Ascending aorta (tissue), 2 donors: ENCODE data around the gene CRKL. TPM values are rescaled to one million over a fixed set of nuclear protein-coding genes. Genes with fewer than 3 reads are reported as not detected.
"Not testable (repeated sequence)": the region's sequence is repeated elsewhere in the genome, so short reads cannot be mapped to it uniquely, and the experiment has no call there.

ENCODE experiments used
- DNase-seq, 2 donors: peaks; one replicate each; pipeline ENCODE4 v3.0.0-alpha.2; 2019; ENCODE audit warnings: low spot score in 2 of 2
- H3K27ac ChIP-seq, 2 donors: fragments of 200-600 bp; sonication (generic); one replicate each; pipeline ENCODE4 v1.5.1; 2016 to 2017; ENCODE audit warnings: mild to moderate bottlenecking in 1 of 2
- H3K27me3 ChIP-seq: fragments of 200-600 bp; sonication (generic); one replicate; pipeline ENCODE4 v1.5.1; 2017
- H3K36me3 ChIP-seq, 2 donors: fragments of 200-600 bp; sonication (generic); one replicate each; pipeline ENCODE4 v1.5.1; 2016
- H3K4me1 ChIP-seq, 2 donors: fragments of 200-600 bp; sonication (generic); one replicate each; pipeline ENCODE4 v1.5.1; 2016 to 2017; ENCODE audit warnings: mild to moderate bottlenecking in 1 of 2
- H3K4me3 ChIP-seq, 2 donors: fragments of 200-600 bp; sonication (generic); one replicate each; pipeline ENCODE4 v1.5.1; 2016 to 2017; ENCODE audit warnings: mild to moderate bottlenecking in 1 of 2
- H3K9me3 ChIP-seq, 2 donors: fragments of 200-600 bp; sonication (generic); one replicate each; pipeline ENCODE4 v1.5.1; 2016
- intact Hi-C: fragments of 100-400 bp; cut with DNase I; formaldehyde crosslinking; loops from one replicate; pipeline ENCODE4 v1.15.1; 2023
- total RNA-seq: library from RNA; depleted of rRNA; stranded (reverse); fragments of >200 nt; gene quantifications from one replicate; pipeline ENCODE4 v1.1.0, GENCODE V29; 2016
- TF ChIP-seq, protein P1 (sequence below), 3 experiments: fragments of 200-600 bp in 2 of 3; fragments of 450-650 bp in 1 of 3; sonication (generic) in 2 of 3; IDR thresholded peaks; one replicate each; pipeline ENCODE4 v1.5.1; 2016 to 2019; ENCODE audit warnings: antibody characterized with exemption in 3 of 3, mild to moderate bottlenecking in 1 of 3, moderate library complexity in 1 of 3

Gene CRKL
- total RNA-seq, 1 donor from 2014 or later: 21.2 TPM

DNA sequence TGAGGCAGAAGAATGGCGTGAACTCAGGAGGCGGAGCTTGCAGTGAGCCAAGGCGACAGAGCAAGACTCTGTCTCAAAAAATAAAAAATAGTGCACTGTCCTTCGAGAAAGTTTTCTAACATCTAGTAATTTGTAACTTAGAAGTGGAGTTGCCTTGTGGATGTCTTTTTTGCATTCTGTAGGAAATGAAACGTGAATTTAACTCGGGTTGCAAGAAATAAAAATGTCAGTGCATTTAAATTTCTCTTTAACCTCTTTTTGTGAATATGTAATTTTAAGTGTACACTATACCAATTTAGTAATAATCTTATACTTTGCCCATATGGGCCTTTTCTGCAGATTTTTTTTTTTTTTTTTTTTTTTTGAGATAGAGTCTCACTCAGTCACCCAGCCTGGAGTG lies 26.2 kb upstream of the CRKL start:
- no peaks in the 10 kb centered on the region for H3K4me1 ChIP-seq
- TF ChIP-seq, protein P1, sequence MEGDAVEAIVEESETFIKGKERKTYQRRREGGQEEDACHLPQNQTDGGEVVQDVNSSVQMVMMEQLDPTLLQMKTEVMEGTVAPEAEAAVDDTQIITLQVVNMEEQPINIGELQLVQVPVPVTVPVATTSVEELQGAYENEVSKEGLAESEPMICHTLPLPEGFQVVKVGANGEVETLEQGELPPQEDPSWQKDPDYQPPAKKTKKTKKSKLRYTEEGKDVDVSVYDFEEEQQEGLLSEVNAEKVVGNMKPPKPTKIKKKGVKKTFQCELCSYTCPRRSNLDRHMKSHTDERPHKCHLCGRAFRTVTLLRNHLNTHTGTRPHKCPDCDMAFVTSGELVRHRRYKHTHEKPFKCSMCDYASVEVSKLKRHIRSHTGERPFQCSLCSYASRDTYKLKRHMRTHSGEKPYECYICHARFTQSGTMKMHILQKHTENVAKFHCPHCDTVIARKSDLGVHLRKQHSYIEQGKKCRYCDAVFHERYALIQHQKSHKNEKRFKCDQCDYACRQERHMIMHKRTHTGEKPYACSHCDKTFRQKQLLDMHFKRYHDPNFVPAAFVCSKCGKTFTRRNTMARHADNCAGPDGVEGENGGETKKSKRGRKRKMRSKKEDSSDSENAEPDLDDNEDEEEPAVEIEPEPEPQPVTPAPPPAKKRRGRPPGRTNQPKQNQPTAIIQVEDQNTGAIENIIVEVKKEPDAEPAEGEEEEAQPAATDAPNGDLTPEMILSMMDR (IDR thresholded peaks at IDR 0.05): no peak
- no peaks in the 10 kb centered on the region for H3K27me3 ChIP-seq
- intact Hi-C loops: no loop called here
- peaks cover 23 to 34% of the 10 kb centered on the region in 2 donors for H3K36me3 ChIP-seq
- H3K27ac ChIP-seq: no peak overlapping the region
- no peak for DNase-seq
- H3K4me3 ChIP-seq: no peak overlapping the region
- no peaks in the 10 kb centered on the region for H3K9me3 ChIP-seq

DNA sequence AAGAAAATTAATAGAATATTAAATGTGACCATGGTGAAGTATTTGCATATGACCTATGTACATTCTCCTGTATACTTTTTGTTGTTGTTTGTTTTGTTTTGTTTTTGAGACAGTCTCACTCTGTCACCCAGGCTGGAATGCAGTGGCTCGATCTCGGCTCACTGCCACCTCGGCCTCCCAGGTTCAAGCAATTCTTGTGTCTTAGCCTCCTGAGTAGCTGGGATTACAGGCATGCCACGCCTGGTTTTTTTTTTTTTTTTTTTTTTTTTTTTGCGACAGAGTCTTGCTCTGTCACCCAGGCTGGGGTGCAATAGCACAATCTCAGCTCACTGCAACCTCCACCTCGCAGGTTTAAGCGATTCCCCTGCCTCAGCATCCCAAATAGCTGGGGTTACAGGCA lies 19.5 kb upstream of the CRKL start:
- H3K27ac ChIP-seq, intact Hi-C loops, H3K4me1 ChIP-seq, H3K36me3 ChIP-seq, H3K4me3 ChIP-seq, H3K9me3 ChIP-seq, DNase-seq, H3K27me3 ChIP-seq: not testable (repeated sequence)

DNA sequence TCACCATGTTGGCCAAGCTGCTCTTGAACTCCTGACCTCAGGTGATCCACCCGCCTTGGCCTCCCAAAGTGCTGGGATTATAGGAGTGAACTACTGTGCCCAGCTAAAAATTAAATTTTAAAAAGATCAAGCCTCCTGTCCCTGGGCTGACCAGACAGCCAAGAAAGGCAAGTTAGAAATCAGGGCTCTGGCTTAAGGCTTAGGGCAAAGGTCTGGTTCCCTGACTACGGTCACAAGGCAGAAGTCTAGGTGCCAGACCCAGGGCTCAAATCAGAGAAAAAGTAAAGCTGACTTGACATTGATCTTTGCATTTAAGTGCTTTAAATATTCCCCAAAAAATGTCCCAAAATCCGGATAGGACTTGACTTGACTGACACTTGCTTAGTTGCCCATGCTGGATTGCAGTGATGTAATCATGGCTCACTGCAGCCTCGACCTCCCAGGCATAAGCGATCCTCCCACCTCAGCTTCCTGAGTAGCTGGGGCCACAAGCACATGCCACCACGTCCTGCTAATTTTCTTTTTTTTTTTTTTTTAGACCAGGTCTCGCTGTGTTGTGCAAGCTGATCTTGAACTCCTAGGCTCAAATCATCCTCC lies 17.3 kb upstream of the CRKL start:
- intact Hi-C loops: no loop called here
- Histone ChIP-seq H3K27me3 (no peaks in the 10 kb centered on the region), H3K27ac (no peak overlapping the region), H3K4me1 (no peaks in the 10 kb centered on the region), H3K36me3 (no peaks in the 10 kb centered on the region), H3K9me3 (no peaks in the 10 kb centered on the region), H3K4me3 (no peak overlapping the region)
- TF ChIP-seq, protein P1 (IDR thresholded peaks at IDR 0.05): no peak
- no peak for DNase-seq

DNA sequence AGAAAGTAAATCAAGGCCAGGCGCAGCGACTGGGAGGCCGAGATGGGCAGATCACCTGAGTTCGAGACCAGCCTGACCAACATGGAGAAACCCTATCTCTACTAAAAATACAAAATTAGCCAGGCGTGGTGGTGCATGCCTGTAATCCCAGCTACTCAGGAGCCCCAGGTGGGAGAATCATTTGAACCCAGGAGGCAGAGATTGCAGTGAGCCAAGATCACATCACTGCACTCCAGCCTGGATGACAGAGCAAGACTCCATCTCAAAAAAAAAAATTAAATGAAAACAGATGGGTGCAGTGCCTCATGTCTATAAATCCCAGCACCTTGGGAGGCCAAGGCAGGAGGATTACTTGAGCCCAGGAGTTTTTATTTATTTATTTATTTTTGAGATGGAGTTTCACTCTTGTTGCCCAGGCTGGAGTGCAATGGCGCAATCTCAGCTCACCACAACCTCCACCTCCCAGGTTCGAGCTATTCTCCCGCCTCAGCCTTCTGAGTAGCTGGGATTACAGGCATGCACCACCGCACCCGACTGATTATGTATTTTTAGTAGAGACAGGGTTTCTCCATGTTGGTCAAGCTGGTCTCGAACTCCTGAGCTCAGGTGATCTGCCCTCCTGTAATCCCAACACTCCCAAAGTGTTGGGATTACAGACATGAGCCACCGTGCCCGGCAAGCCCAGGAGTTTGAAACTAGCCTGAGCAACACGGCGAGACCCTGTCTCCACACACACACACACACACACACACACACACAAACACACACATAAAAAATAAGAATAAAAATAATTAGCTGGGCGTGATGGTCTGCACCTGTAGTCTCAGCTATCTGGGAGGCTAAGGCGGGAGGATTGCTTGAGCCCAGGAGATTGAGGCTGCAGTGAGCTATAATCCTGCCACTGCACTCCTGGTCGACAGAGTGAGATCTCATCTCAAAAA lies 15.8 kb upstream of the CRKL start:
- intact Hi-C loops, H3K36me3 ChIP-seq, H3K9me3 ChIP-seq, DNase-seq, H3K27me3 ChIP-seq, H3K4me3 ChIP-seq, H3K4me1 ChIP-seq, H3K27ac ChIP-seq: not testable (repeated sequence)

DNA sequence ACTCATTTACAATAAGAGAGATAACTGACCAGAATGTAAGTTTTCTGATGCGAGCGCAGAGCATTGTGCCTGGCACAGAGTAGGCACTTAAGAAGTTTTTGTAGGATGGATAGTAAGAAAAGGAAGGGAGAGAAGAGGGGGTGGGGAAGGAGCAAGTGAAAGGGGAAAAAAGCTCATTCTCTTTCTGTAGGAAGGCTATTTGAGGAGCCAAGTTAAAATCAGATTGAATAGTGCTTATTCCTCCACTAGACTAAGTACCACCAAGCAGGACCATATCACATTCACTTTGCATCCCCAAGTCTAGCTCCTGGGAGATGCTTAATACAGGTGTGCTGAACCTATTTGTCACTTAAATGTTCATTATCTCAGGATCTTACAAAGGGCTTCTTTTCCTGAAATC lies 14.1 kb upstream of the CRKL start:
- Histone ChIP-seq H3K36me3 (no peaks in the 10 kb centered on the region), H3K4me3 (no peak overlapping the region), H3K9me3 (no peaks in the 10 kb centered on the region), H3K27ac (no peak overlapping the region), H3K4me1 (no peaks in the 10 kb centered on the region), H3K27me3 (no peaks in the 10 kb centered on the region)
- no peak for DNase-seq
- TF ChIP-seq, protein P1 (IDR thresholded peaks at IDR 0.05): no peak
- intact Hi-C loops: no loop called here

DNA sequence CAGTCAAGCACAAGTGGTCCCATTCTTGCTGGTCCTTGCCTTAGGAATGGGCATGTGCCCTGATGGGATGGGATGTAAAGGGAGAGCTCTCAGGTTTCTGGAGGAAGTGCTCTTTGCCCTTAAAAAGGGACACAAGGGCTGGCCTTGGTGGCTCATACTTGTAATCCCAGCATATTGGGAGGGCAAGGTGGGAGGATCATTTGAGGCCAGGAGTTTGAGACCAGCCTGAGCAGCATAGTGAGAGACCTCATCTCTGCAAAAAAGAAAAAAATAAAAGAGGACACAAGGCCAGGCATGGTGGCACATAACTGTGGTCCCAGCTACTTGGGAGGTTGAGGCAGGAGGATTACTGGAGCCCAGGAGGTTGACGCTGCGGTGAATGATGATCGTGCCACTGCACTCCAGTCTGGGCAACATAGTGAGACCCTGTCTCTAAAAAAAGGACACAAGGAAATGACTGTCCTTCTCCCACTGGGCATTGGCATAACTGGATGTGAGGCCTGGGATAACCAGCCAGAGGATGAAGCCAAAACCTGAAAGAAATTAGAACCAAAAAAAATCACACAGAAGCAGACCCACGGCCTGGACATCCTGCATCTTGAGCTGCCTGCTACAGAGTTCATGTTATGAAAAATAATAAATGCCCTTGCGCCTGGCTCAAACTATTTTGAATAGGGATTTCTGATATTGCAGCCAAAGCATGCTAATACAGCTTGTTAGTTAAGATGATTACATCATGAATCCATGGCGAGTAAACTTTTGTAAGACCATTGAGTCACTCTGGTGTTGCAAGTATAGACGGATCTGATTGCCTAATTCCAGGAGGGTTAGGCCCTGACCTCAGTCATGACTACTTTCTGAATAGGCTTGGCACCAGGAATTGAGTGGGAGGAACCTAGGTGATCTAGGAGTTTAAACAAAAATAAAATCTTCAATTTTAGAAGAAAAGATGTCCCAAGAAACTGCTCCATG lies 12.9 kb upstream of the CRKL start:
- Histone ChIP-seq H3K27me3 (no peaks in the 10 kb centered on the region), H3K4me3 (no peak overlapping the region), H3K4me1 (no peaks in the 10 kb centered on the region), H3K9me3 (no peaks in the 10 kb centered on the region), H3K36me3 (no peaks in the 10 kb centered on the region), H3K27ac (no peak overlapping the region)
- TF ChIP-seq, protein P1 (IDR thresholded peaks at IDR 0.05): no peak
- intact Hi-C loops: no loop called here
- no peak for DNase-seq
